Cortex of kidney (tissue), 1 donor: Measurements from ENCODE around the gene RARG.
"Not testable (repeated sequence)": the region's sequence is repeated elsewhere in the genome, so short reads cannot be mapped to it uniquely, and the experiment has no call there.

Experiments
- DNase-seq: peaks from one replicate; lab custom pipeline; 2025; lab: John Stamatoyannopoulos, UW

Gene RARG

GRCh38 chr12:53208877-53209463, 23.0 kb downstream of the RARG start:
- DNase-seq: no peak

GRCh38 chr12:53208435-53208834, 23.6 kb downstream of the RARG start:
- DNase-seq: no peak

- no peak for DNase-seq
Observed at GRCh38 chr12:53207042-53207441, 25.0 kb downstream of the RARG start, which contains the start of gene ITGB7. Gene ITGB7 (minus strand): TSS chr12:53207251. CDS start chr12:53200443, 6,808 bp downstream.

- no peak for DNase-seq
Observed at GRCh38 chr12:53205747-53206419, 26.1 kb downstream of the RARG start.

- DNase-seq: no peak
Observed at GRCh38 chr12:53204351-53204750, 27.7 kb downstream of the RARG start.

GRCh38 chr12:53202316-53202715, 29.7 kb downstream of the RARG start:
- DNase-seq: not testable (repeated sequence)

GRCh38 chr12:53201639-53202038, 30.4 kb downstream of the RARG start:
- DNase-seq: no peak

GRCh38 chr12:53201177-53201541, 30.9 kb downstream of the RARG start:
- DNase-seq: no peak

GRCh38 chr12:53200458-53201176, 31.4 kb downstream of the RARG start:
- DNase-seq: no peak

GRCh38 chr12:53200107-53200457, 31.9 kb downstream of the RARG start:
- no peak for DNase-seq

- DNase-seq: no peak
Observed at GRCh38 chr12:53199700-53200099, 32.3 kb downstream of the RARG start.

GRCh38 chr12:53198486-53199110, 33.4 kb downstream of the RARG start:
- DNase-seq: no peak

- DNase-seq: no peak
Observed at GRCh38 chr12:53197011-53197640, 34.9 kb downstream of the RARG start.

GRCh38 chr12:53196486-53196885, 35.5 kb downstream of the RARG start:
- DNase-seq: no peak

GRCh38 chr12:53195516-53196420, 36.2 kb downstream of the RARG start:
- DNase-seq: no peak

GRCh38 chr12:53194973-53195372, 37.0 kb downstream of the RARG start:
- no peak for DNase-seq

GRCh38 chr12:53193985-53194716, 37.9 kb downstream of the RARG start:
- no peak for DNase-seq

GRCh38 chr12:53193040-53193439, 39.0 kb downstream of the RARG start:
- DNase-seq: no peak

- no peak for DNase-seq
Observed at GRCh38 chr12:53192531-53193021, 39.4 kb downstream of the RARG start.

- DNase-seq: no peak
Observed at GRCh38 chr12:53191885-53192530, 40.0 kb downstream of the RARG start.
